HG02973 (cell line): ENCODE results near the gene KRTAP9-6.
"Not testable (repeated sequence)": the region's sequence is repeated elsewhere in the genome, so short reads cannot be mapped to it uniquely, and the experiment has no call there.

Experiments used
- ATAC-seq: cut with Tn5 transposase; IDR thresholded peaks from one replicate; pipeline ENCODE4 v1.9.1; 2021; ENCODE audit warnings: moderate library complexity; ENCODE audit not compliant: unreplicated experiment

KRTAP9-6 gene

GRCh38 chr17:41265078-41265477 is at the start of gene KRTAP9-6:
Gene KRTAP9-6, plus strand, starts transcription at chr17:41265378. Its CDS starts 0 bp downstream, at chr17:41265378.
- no peak for ATAC-seq

GRCh38 chr17:41215681-41216080 is 49.5 kb upstream of the KRTAP9-6 start:
- no peak for ATAC-seq

GRCh38 chr17:41223821-41224220 is 41.4 kb upstream of the KRTAP9-6 start:
- no peak for ATAC-seq

DNA sequence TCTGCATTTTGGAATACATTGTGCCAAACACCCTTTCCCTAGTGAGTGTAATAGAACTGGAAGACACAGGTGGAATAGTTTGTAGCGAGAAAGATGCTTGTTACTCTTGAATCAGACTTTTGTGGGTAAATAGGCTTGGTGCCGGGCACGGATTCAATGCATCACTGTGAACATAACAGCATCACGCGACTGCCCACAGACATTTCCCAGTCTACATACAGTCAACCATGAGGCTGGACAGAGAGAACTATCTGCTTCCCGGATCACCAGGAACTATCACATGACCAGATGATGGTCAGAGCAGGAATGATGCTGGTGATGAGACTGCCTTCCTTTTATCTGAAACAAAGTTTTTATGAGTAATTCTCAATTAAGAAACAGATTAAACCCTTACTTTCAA is 39.1 kb upstream of the KRTAP9-6 start:
- ATAC-seq = no peak

DNA sequence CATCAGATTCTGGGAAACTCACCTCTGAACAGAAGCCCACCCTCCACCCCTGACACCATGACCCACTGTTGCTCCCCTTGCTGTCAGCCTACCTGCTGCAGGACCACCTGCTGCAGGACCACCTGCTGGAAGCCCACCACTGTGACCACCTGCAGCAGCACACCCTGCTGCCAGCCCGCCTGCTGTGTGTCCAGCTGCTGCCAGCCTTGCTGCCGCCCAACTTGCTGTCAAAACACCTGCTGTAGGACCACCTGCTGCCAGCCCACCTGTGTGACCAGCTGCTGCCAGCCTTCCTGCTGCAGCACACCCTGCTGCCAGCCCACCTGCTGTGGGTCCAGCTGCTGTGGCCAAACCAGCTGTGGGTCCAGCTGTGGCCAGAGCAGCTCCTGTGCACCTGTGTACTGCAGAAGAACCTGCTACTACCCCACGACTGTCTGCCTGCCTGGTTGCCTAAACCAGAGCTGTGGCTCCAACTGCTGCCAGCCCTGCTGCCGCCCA is 38.5 kb upstream of the KRTAP9-6 start, which contains the start of gene KRTAP9-2:
KRTAP9-2 (plus strand) TSS at position 51 of the 498 bp plus-strand sequence; CDS start at position 58, 7 bp downstream.
- not testable (repeated sequence) for ATAC-seq

DNA sequence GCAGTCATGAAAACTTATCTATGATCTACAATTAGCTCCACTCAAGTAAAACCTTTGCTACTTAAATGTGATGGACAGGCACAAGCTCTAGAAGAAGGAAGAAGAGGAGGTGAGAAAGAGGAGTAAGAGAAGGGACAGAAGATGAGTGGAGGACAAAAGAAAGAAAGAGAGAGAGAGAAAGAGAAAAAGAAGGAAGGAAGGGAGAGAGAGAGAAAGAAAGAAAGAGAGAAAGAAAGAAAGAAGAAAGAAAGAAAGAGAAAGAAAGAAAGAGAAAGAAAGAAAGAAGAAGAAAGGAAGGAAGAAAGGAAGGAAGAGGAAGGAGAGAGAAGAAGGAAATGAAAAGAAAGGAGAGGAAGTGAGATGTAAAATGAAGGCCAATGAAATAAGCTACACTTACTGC is 35.1 kb upstream of the KRTAP9-6 start:
- no peak for ATAC-seq

GRCh38 chr17:41231731-41232130 is 33.4 kb upstream of the KRTAP9-6 start:
- no peak for ATAC-seq

DNA sequence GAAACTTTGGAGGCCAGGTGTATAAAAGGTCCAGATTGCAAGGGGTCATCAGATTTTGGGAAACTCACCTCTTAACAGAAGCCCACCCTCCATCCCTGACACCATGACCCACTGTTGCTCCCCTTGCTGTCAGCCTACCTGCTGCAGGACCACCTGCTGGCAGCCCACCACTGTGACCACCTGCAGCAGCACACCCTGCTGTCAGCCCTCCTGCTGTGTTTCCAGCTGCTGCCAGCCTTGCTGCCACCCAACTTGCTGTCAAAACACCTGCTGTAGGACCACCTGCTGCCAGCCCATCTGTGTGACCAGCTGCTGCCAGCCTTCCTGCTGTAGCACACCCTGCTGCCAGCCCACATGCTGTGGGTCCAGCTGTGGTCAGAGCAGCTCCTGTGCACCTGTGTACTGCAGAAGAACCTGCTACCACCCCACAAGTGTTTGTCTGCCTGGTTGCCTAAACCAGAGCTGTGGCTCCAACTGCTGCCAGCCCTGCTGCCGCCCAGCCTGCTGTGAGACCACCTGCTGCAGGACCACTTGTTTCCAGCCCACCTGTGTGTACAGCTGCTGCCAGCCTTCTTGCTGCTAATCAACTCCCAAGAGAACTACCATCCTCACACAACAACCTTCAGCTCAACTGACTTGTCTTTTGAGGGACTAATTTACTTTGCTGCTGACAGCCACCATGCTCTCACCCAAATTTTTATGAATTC is 32.6 kb upstream of the KRTAP9-6 start, which contains the start of gene KRTAP9-3:
KRTAP9-3 (plus strand) TSS at position 51 of the 707 bp plus-strand sequence; CDS start at position 104, 53 bp downstream.
- ATAC-seq = not testable (repeated sequence)

DNA sequence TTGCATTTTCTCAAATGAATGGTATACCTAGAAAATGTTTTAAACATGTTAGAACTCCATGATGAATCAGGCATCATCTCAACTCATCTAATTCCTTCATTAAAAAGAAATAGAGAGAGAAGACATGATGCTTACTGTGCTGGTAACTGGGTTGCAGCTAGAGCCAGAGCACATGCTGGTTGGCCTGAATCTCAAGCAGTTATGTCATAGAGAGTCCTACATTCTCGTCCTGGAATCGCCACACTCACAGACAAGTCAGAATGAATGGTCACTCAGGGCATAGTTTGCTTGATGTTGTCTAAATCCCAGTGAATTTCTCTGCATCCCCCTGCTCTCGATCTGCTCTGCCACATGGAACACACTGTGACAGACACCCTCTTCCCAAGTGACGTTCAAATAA is 28.1 kb upstream of the KRTAP9-6 start:
- ATAC-seq = not testable (repeated sequence)

- not testable (repeated sequence) for ATAC-seq
Observed at GRCh38 chr17:41237949-41238437, 27.2 kb upstream of the KRTAP9-6 start, which contains the start of gene KRTAP9-8. Gene KRTAP9-8, plus strand, starts transcription at chr17:41237999. Its CDS starts 53 bp downstream, at chr17:41238052.

DNA sequence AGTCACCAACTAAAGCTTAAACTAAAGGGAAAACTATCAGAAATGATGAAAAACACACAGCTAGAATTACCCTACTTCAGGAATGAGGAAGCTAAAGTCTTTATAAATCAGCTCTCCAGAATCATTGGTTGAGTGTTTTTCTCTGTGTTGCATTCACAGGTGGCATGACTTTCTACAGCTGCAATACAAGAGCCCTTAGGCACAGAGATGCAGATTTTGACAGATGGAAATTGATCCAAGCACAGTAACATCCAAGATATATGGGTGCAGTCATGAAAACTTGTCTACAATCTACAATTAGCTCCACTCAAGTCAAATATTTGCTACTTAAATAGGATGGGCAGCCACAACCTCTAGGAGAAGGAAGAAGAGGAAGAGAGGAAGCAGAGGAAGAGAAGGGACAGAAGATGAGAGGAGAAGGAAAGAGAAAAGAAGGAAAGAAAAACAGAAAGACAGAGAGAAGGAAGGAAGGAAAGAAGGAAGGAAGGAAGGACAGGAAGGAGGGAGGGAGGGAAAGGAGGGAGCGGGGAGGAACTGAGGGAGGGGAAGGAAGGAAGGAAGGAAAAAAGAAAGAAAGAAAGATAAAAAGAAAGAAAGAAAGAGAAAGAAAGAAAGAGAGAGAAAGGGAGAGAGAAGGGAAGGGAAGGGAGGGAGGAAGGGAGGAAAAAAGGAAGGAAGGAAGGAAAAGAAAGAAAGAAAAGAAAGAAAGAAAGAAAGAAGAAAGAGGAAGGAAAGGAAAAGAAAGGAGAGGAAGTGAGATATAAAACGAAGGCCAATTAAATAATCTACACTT is 18.0 kb upstream of the KRTAP9-6 start:
- not testable (repeated sequence) for ATAC-seq

DNA sequence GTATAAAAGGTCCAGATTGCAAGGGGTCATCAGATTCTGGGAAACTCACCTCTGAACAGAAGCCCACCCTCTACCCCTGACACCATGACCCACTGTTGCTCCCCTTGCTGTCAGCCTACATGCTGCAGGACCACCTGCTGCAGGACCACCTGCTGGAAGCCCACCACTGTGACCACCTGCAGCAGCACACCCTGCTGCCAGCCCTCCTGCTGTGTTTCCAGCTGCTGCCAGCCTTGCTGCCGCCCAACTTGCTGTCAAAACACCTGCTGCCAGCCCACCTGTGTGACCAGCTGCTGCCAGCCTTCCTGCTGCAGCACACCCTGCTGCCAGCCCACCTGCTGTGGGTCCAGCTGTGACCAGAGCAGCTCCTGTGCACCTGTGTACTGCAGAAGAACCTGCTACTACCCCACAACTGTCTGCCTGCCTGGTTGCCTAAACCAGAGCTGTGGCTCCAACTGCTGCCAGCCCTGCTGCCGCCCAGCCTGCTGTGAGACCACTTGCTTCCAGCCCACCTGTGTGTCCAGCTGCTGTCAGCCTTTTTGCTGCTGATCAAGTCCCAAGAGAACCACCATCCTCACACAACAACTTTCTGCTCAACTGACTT is 15.4 kb upstream of the KRTAP9-6 start, which contains the start of gene KRTAP9-4:
KRTAP9-4 (plus strand) TSS at position 51 of the 604 bp plus-strand sequence; CDS start at position 85, 34 bp downstream.
- not testable (repeated sequence) for ATAC-seq

DNA sequence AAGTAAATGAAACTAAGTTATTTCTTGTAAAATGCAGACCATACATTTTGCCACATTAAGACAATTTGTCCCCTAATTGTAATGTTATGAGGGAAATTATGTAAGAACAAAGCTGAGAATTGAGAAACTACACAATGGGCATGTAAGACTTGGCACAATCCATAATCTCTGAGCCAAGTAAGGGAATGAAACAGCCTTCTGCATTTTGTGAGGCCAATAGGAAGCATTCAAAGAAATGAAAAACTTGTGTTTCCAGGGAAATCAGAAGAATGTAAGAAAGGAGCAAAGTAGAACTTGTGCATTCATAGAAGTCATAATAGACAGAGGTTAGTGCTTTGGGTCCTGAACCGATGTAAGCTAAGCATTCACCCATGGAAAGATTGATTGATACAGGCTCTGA is 13.9 kb upstream of the KRTAP9-6 start:
- no peak for ATAC-seq

DNA sequence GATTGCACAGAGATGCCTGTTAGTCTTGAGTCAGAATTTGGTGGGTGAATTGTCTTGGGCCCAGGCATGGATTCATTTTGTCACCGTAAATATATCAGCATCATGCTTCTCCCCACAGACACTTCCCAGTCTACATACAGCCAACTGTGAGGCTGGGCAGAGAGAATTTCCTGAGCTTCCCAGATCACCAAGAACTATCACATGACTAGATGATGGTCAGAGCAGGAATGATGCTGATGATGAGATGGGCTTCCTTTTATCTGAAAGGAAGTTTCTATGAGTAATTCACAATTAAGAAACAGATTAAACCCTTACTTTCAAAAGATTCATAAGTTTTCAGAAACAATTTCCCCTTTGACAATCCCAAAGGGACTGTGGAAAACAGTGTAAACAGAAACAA is 10.3 kb upstream of the KRTAP9-6 start:
- no peak for ATAC-seq

- not testable (repeated sequence) for ATAC-seq
Observed at GRCh38 chr17:41255381-41256290, 9.5 kb upstream of the KRTAP9-6 start, which contains the start of gene KRTAP9-9. Gene KRTAP9-9, plus strand, starts transcription at chr17:41255384.

DNA sequence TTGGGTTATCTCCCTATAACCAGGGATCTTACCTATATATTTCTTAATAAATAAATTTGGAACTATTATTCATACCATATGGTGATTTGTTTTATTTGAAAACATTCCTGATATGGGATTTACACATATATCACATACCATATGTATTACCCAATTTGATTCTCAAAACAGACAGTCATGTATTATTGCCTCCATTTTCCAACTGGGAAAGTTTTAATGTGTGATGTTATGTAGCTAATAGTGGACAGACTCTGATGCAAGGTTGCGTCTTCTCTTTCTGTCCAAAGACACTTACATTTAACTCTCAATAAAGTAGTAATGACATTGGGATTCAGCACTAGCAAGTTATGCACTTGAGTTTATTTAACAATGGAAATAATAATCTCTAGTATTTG is 8.9 kb upstream of the KRTAP9-6 start:
- no peak for ATAC-seq

GRCh38 chr17:41258406-41258805 is 6.8 kb upstream of the KRTAP9-6 start:
- ATAC-seq = no peak

- ATAC-seq = no peak
Observed at GRCh38 chr17:41263212-41263611, 2.0 kb upstream of the KRTAP9-6 start.

DNA sequence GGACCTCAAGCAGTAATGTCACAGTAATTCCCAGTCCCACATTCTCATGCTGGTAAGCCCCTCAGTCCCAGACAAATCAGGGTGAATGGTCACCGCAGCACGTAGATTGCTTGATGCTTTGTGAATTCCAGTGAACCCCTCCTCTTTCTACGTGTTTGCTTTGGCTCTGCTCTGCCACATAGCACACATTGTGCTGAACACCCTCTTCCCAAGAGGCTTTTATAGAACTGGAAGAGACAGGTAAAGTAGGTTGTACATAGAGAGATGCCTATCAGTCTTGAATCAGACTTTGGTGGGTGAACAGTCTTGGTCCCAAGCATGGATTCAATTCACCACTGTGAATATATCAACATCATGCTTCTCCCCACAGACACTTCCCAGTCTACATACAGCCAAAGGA is 579 bp upstream of the KRTAP9-6 start:
- no peak for ATAC-seq

DNA sequence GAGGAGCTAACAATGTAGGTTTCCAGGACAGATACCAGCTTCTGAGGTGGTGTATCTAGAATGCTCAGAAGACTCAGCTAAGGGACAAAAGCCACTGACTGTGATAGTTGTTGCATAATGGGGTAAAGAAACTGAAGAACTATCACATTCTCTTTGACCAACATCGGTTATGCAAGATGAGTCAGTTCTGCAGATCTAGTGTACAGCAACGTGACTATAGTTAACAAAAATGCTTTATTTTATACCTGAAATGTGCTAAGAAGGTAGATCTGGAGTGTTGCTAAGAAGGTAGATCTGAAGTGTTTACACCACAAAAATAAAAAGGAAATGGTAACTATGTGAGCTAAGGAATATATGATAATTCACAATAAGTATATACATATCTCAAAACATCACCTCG is 2.5 kb downstream of the KRTAP9-6 start:
- no peak for ATAC-seq
